HepG2 (cell line): Measurements from ENCODE around the gene ENG. TPM values are rescaled to one million over a fixed set of nuclear protein-coding genes. Genes with fewer than 3 reads are reported as not detected.

ENCODE experiments used
- ATAC-seq: fragments of 200-7000 bp; cut with Tn5 transposase; 3 replicates; pipeline ENCODE4 v1.9.1; 2020; ENCODE audit warnings: mild to moderate bottlenecking, moderate library complexity
- BruUV-seq: library from RNA; stranded (reverse); fragments of 400-500 nt; replicated peaks from 2 replicates; lab custom pipeline; 2021; lab: Mats Ljungman, UMichigan
- CTCF ChIA-PET: fragments of 300-600 bp; formaldehyde crosslinking; extraction: SDS; loops from one replicate; lab custom pipeline; 2021; ENCODE audit warnings: low total read pairs, inconsistent platforms, low intra/inter-chr PET ratio; lab: Yijun Ruan, JAX
- POLR2A ChIA-PET: fragments of 350-600 bp; sonication (Branson Sonifier 250); formaldehyde crosslinking; loops from one replicate; lab custom pipeline; 2020; ENCODE audit warnings: antibody characterized with exemption, inconsistent platforms; lab: Yijun Ruan, JAX
- DNase-seq: peaks from one replicate; pipeline ENCODE4 v3.0.0-alpha.2; 2015; ENCODE audit warnings: low spot score
- FAIRE-seq: peaks from 3 replicates; lab custom pipeline; 2011; peaks lifted over from hg19 to GRCh38; lab: Jason Lieb, UNC
- H2AFZ ChIP-seq: one replicate; pipeline ENCODE4 v1.6.1; 2011; ENCODE audit warnings: low read length, inconsistent platforms
- H3K27ac ChIP-seq: fragments of 300-600 bp; 3 replicates; pipeline ENCODE4 v1.8.0; 2011; ENCODE audit warnings: mixed run types, mild to moderate bottlenecking, mixed read lengths, low read length, inconsistent platforms; ENCODE audit not compliant: insufficient read depth; ENCODE audit errors: extremely low read length
- H3K27me3 ChIP-seq, 2 experiments: fragments of 200-600 bp in 1 of 2; 2 replicates in 1 of 2; 3 replicates in 1 of 2; pipeline versions ENCODE4 v1.6.0 to v1.8.0; 2011; ENCODE audit warnings: low read length in 2 of 2, mild to moderate bottlenecking in 2 of 2, moderate library complexity in 2 of 2, inconsistent platforms in 1 of 2; ENCODE audit not compliant: insufficient read depth in 2 of 2, control insufficient read depth in 1 of 2
- H3K36me3 ChIP-seq, 2 experiments: fragments of 200-600 bp in 1 of 2; replicated peaks in 1 of 2; 2 replicates in 1 of 2; 3 replicates in 1 of 2; pipeline versions ENCODE4 v1.5.1 to v1.8.0; 2011; ENCODE audit warnings: low read length in 2 of 2, inconsistent platforms in 1 of 2; ENCODE audit not compliant: insufficient read depth in 2 of 2, control insufficient read depth in 1 of 2
- H3K4me1 ChIP-seq: 2 replicates; pipeline ENCODE4 v1.5.1; 2012; ENCODE audit warnings: low read length, inconsistent platforms; ENCODE audit not compliant: insufficient read depth
- H3K4me2 ChIP-seq: 2 replicates; pipeline ENCODE4 v1.6.0; 2011; ENCODE audit warnings: low read depth, low read length, inconsistent platforms
- H3K4me3 ChIP-seq, 3 experiments: fragments of 200-600 bp in 1 of 3; sonication (generic), shearing (Covaris generic) in 1 of 3; replicated peaks in 1 of 3; 2 replicates each; pipeline ENCODE4 v1.5.1; 2011 to 2016; ENCODE audit warnings: low read length in 3 of 3, inconsistent platforms in 2 of 3, low read depth in 2 of 3, mild to moderate bottlenecking in 2 of 3, control low read depth in 1 of 3, mixed read lengths in 1 of 3; ENCODE audit not compliant: insufficient read depth in 1 of 3
- H3K79me2 ChIP-seq: one replicate; pipeline ENCODE4 v1.6.1; 2011; ENCODE audit warnings: low read length, inconsistent platforms; ENCODE audit not compliant: insufficient read depth
- H3K9ac ChIP-seq: 2 replicates; pipeline ENCODE4 v1.6.0; 2011; ENCODE audit warnings: mild to moderate bottlenecking, low read depth, low read length, inconsistent platforms; ENCODE audit not compliant: insufficient read depth
- H3K9me3 ChIP-seq: 2 replicates; pipeline ENCODE4 v1.5.1; 2012; ENCODE audit warnings: mild to moderate bottlenecking, low read length
- H4K20me1 ChIP-seq: 2 replicates; pipeline ENCODE4 v1.6.0; 2011; ENCODE audit warnings: inconsistent platforms, mild to moderate bottlenecking, low read length, moderate library complexity; ENCODE audit not compliant: insufficient read depth
- BCL6 ChIP-seq: IDR thresholded peaks from 2 replicates; pipeline ENCODE4 v1.6.1; 2016; ENCODE audit warnings: missing genetic modification reagents, missing compliant biosample characterization
- DMAP1 ChIP-seq: IDR thresholded peaks from 2 replicates; pipeline ENCODE4 v1.6.1; 2016
- KDM4B ChIP-seq: sonication (generic); formaldehyde crosslinking; IDR thresholded peaks from 2 replicates; pipeline ENCODE4 v1.4.0; 2020; ENCODE audit warnings: missing genetic modification reagents
- NFE2L1 ChIP-seq: sonication (generic); formaldehyde crosslinking; IDR thresholded peaks from 2 replicates; pipeline ENCODE4 v1.4.0; 2020; ENCODE audit warnings: missing genetic modification reagents, mild to moderate bottlenecking, borderline replicate concordance
- NR2C2 ChIP-seq: sonication (generic); formaldehyde crosslinking; IDR thresholded peaks from 2 replicates; pipeline ENCODE4 v1.4.0; 2020; ENCODE audit warnings: missing genetic modification reagents, mild to moderate bottlenecking, moderate library complexity, borderline replicate concordance
- REL ChIP-seq: sonication (generic); formaldehyde crosslinking; conservative IDR thresholded peaks from 2 replicates; pipeline ENCODE4 v1.8.0; 2022; ENCODE audit warnings: mild to moderate bottlenecking, missing genetic modification reagents, moderate library complexity
- ZFP41 ChIP-seq: sonication (generic); formaldehyde crosslinking; IDR thresholded peaks from 2 replicates; pipeline ENCODE4 v1.4.0; 2020; ENCODE audit warnings: mild to moderate bottlenecking, missing genetic modification reagents, borderline replicate concordance
- ZIK1 ChIP-seq: sonication (generic); formaldehyde crosslinking; IDR thresholded peaks from 2 replicates; pipeline ENCODE4 v1.5.0; 2020; ENCODE audit warnings: mild to moderate bottlenecking, low read depth, missing genetic modification reagents, borderline replicate concordance
- ZNF138 ChIP-seq: sonication (generic); formaldehyde crosslinking; IDR thresholded peaks from 2 replicates; pipeline ENCODE4 v1.5.0; 2020; ENCODE audit warnings: mild to moderate bottlenecking, low read depth, missing genetic modification reagents
- ZNF292 ChIP-seq: sonication (generic); formaldehyde crosslinking; IDR thresholded peaks from 2 replicates; pipeline ENCODE4 v1.8.1; 2022; ENCODE audit warnings: mild to moderate bottlenecking, low read depth, missing genetic modification reagents, borderline replicate concordance
- ZNF441 ChIP-seq: sonication (generic); formaldehyde crosslinking; IDR thresholded peaks from 2 replicates; pipeline ENCODE4 v1.7.0; 2021; ENCODE audit warnings: missing genetic modification reagents, borderline replicate concordance
- WGBS: methylation state at CpG from one replicate; pipeline ENCODE4 v1.1.6; 2017; ENCODE audit warnings: low lambda C conversion rate; 5-methylcytosine and 5-hydroxymethylcytosine counted together
- in situ Hi-C: cut with HindIII; loops from 2 replicates; pipeline ENCODE4 v1.10.0; 2017; ENCODE audit warnings: low pct_unique_long_range_greater_than_20kb; ENCODE audit not compliant: extremely low pct_ligation_motif_present
- intact Hi-C: fragments of 100-400 bp; cut with micrococcal nuclease; formaldehyde crosslinking; loops from one replicate; pipeline ENCODE4 v1.10.0; 2022; ENCODE audit not compliant: unreplicated experiment
- polyA plus RNA-seq, 8 experiments: library from polyadenylated mRNA; depleted of rRNA in 3 of 8; stranded (reverse) in 7 of 8; unstranded in 1 of 8; fragments of >200 nt; fragmentation: Illumina TruSeq in 4 of 8; extraction: Trizol in 4 of 8; gene quantifications; 2 replicates each; pipeline versions ENCODE4 v1.2.1 to v1.2.3, GENCODE V29; 2011 to 2016; ENCODE audit warnings: low read depth in 4 of 8, missing spikeins in 1 of 8, mixed read lengths in 1 of 8; ENCODE audit not compliant: insufficient read depth in 1 of 8
- total RNA-seq, 5 experiments: library from RNA; depleted of rRNA; stranded (reverse); fragments of >200 nt; fragmentation: Illumina TruSeq; extraction: Trizol; gene quantifications; 2 replicates each; pipeline ENCODE4 v1.2.3, GENCODE V29; 2016; ENCODE audit warnings: low read depth in 1 of 5

Gene ENG
- total and polyA plus RNA-seq, 2 of the 13 experiments (the other 11 are each of a cell fraction or from before 2014, with no cell fraction given), result 0.02 to 1.1 TPM

DNA sequence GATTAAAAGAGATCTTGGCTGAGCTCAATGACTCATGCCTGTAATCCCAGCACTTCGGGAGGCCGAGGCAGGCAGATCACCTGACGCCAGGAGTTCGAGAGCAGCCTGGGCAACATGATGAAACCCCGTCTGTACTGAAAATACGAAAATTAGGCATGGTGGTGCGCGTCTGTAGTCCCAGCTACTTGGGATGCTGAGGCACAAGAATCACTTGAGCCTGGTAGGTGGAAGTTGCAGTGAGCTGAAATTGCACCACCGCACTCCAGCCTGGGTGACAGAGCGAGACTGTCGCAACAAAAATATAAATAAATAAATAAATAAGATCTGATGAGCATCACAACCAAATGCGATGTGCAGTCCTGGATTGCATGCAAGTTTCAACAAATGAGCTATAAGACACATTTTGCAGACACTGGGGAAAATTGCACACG lies 8.7 kb upstream of the ENG start:
- no peak for ATAC-seq
- in situ Hi-C loops (no loop called here), intact Hi-C loops (no loop called here)
- 78% methylated on average over 13 of the region's 13 CpGs for WGBS
- Histone ChIP-seq H3K4me3 (no peak overlapping the region), H3K4me2 (no peak overlapping the region), H3K27ac (no peak overlapping the region), H3K27me3 (no peaks in the 10 kb centered on the region), H3K79me2 (no peaks in the 10 kb centered on the region), H2AFZ (no peak overlapping the region), H3K9me3 (no peaks in the 10 kb centered on the region), H3K9ac (no peak overlapping the region), H3K4me1 (peaks cover 56% of the 10 kb centered on the region), H4K20me1 (no peaks in the 10 kb centered on the region), H3K36me3 (no peaks in the 10 kb centered on the region; a peak in 1 of 5 replicates)
- DNase-seq, result no peak
- TF ChIP-seq ZNF441 (CRISPR knock-in tag) (no peak), DMAP1 (CRISPR knock-in tag) (no peak), REL (no peak), ZFP41 (CRISPR knock-in tag) (no peak), KDM4B (no peak), BCL6 (CRISPR knock-in tag) (no peak), ZNF138 (no peak), ZIK1 (no peak), ZNF292 (CRISPR knock-in tag) (no peak), NR2C2 (CRISPR knock-in tag) (no peak), NFE2L1 (CRISPR knock-in tag) (no peak)
- CTCF ChIA-PET, result no interaction called here
- POLR2A ChIA-PET, result interaction anchor here (1.4 kb wide), 1 partner anchor 70 kb away, joined by 3 read pairs; no protein-coding TSS in a partner anchor
- BruUV-seq, result no TSS peak
- FAIRE-seq, result no peak
